ES-I3 (cell line): ENCODE data around the gene CES3.

Source experiments
- H3K36me3 ChIP-seq: 2 replicates; pipeline ENCODE4 v1.6.1; 2013; ENCODE audit warnings: mild to moderate bottlenecking, low read length, control low read depth, moderate library complexity; ENCODE audit not compliant: insufficient read depth
- H3K4me1 ChIP-seq: 2 replicates; pipeline ENCODE4 v1.6.1; 2013; ENCODE audit warnings: mild to moderate bottlenecking, control low read depth, low read length; ENCODE audit not compliant: insufficient read depth
- H3K9ac ChIP-seq: 2 replicates; pipeline ENCODE4 v1.6.1; 2013; ENCODE audit warnings: low read depth, mild to moderate bottlenecking, low read length, moderate library complexity
- H3K9me3 ChIP-seq: 2 replicates; pipeline ENCODE4 v1.6.1; 2013; ENCODE audit warnings: mild to moderate bottlenecking, low read length, moderate library complexity; ENCODE audit not compliant: control insufficient read depth, insufficient read depth

The CES3 gene

GRCh38 chr16:67009158-67009557 lies 48.1 kb downstream of the CES3 start:
- Histone ChIP-seq H3K9ac (no peak overlapping the region), H3K4me1 (peaks cover 11% of the 10 kb centered on the region), H3K9me3 (no peaks in the 10 kb centered on the region), H3K36me3 (no peaks in the 10 kb centered on the region)

- Histone ChIP-seq H3K36me3 (no peaks in the 10 kb centered on the region), H3K4me1 (peaks cover 11% of the 10 kb centered on the region), H3K9ac (no peak overlapping the region)
These were observed 50.2 kb downstream of the CES3 start for GRCh38 chr16:67011274-67011673.

GRCh38 chr16:67013233-67013822 lies 52.3 kb downstream of the CES3 start:
- peaks cover 5% of the 10 kb centered on the region; the same call in 1 of the 2 replicates for H3K4me1 ChIP-seq
- H3K9me3 ChIP-seq = no peaks in the 10 kb centered on the region
- H3K36me3 ChIP-seq = no peaks in the 10 kb centered on the region
- H3K9ac ChIP-seq = peak overlapping the region; percentile 67

More at GRCh38 chr16:67011274-67011673, 50.2 kb downstream of the CES3 start:
- H3K9me3 ChIP-seq = no peaks in the 10 kb centered on the region

GRCh38 chr16:67013823-67014633 lies 53.0 kb downstream of the CES3 start:
- peak overlapping the region; percentile 67 for H3K9ac ChIP-seq
- peaks cover 5% of the 10 kb centered on the region; the same call in 1 of the 2 replicates for H3K4me1 ChIP-seq
- no peaks in the 10 kb centered on the region for H3K9me3 ChIP-seq
- H3K36me3 ChIP-seq = no peaks in the 10 kb centered on the region

- peak overlapping the region; percentile 67; the same call in 1 of the 2 replicates for H3K9ac ChIP-seq
- H3K36me3 ChIP-seq = no peaks in the 10 kb centered on the region
- peaks cover 5% of the 10 kb centered on the region; the same call in 1 of the 2 replicates for H3K4me1 ChIP-seq
- no peaks in the 10 kb centered on the region for H3K9me3 ChIP-seq
These were observed 53.7 kb downstream of the CES3 start for GRCh38 chr16:67014634-67015312.

- Histone ChIP-seq H3K36me3 (no peaks in the 10 kb centered on the region), H3K4me1 (peaks cover 5% of the 10 kb centered on the region; the same call in 1 of the 2 replicates), H3K9ac (no peak overlapping the region)
These were observed 54.3 kb downstream of the CES3 start for GRCh38 chr16:67015313-67015731.

GRCh38 chr16:67016143-67016542 lies 55.1 kb downstream of the CES3 start:
- no peak overlapping the region for H3K9ac ChIP-seq
- H3K36me3 ChIP-seq = no peaks in the 10 kb centered on the region
- peaks cover 5% of the 10 kb centered on the region; the same call in 1 of the 2 replicates for H3K4me1 ChIP-seq
- H3K9me3 ChIP-seq = no peaks in the 10 kb centered on the region

More at GRCh38 chr16:67015313-67015731, 54.3 kb downstream of the CES3 start:
- no peaks in the 10 kb centered on the region for H3K9me3 ChIP-seq

- Histone ChIP-seq H3K36me3 (no peaks in the 10 kb centered on the region), H3K9ac (no peak overlapping the region), H3K4me1 (peaks cover 5% of the 10 kb centered on the region; the same call in 1 of the 2 replicates), H3K9me3 (no peaks in the 10 kb centered on the region)
These were observed 55.8 kb downstream of the CES3 start for GRCh38 chr16:67016681-67017420.

- H3K9me3 ChIP-seq = no peaks in the 10 kb centered on the region
- no peaks in the 10 kb centered on the region for H3K36me3 ChIP-seq
- peaks cover 5% of the 10 kb centered on the region; the same call in 1 of the 2 replicates for H3K4me1 ChIP-seq
- no peak overlapping the region for H3K9ac ChIP-seq
These were observed 56.3 kb downstream of the CES3 start for GRCh38 chr16:67017421-67017750.

- peaks cover 8% of the 10 kb centered on the region; the same call in 1 of the 2 replicates for H3K4me1 ChIP-seq
These were observed 56.9 kb downstream of the CES3 start for GRCh38 chr16:67017810-67018488.

GRCh38 chr16:67019171-67019570 lies 58.1 kb downstream of the CES3 start:
- peaks cover 4% of the 10 kb centered on the region; the same call in 1 of the 2 replicates for H3K4me1 ChIP-seq
- no peaks in the 10 kb centered on the region for H3K36me3 ChIP-seq
- H3K9me3 ChIP-seq = no peaks in the 10 kb centered on the region
- no peak overlapping the region for H3K9ac ChIP-seq

More at GRCh38 chr16:67017810-67018488, 56.9 kb downstream of the CES3 start:
- no peak overlapping the region for H3K9ac ChIP-seq
- no peaks in the 10 kb centered on the region for H3K36me3 ChIP-seq
- H3K9me3 ChIP-seq = no peaks in the 10 kb centered on the region

GRCh38 chr16:67021321-67021720 lies 60.3 kb downstream of the CES3 start:
- Histone ChIP-seq H3K4me1 (0 out of 2 replicates have a peak, but pooled peaks cover 4% of the 10 kb centered on the region), H3K36me3 (no peaks in the 10 kb centered on the region), H3K9ac (no peak overlapping the region), H3K9me3 (no peaks in the 10 kb centered on the region)

- 0 out of 2 replicates have a peak, but pooled peaks cover 4% of the 10 kb centered on the region for H3K4me1 ChIP-seq
- H3K9ac ChIP-seq = no peak overlapping the region
- H3K9me3 ChIP-seq = no peaks in the 10 kb centered on the region
- H3K36me3 ChIP-seq = no peaks in the 10 kb centered on the region
These were observed 61.6 kb downstream of the CES3 start for GRCh38 chr16:67022531-67023214.
